Liver (tissue), 9 donors: Measurements from ENCODE around the gene NDST1. TPM values are rescaled to one million over a fixed set of nuclear protein-coding genes. Genes with fewer than 3 reads are reported as not detected.

Experiments
- DNase-seq: peaks from one replicate; pipeline ENCODE4 v3.0.0-alpha.2; 2017; ENCODE audit warnings: low spot score
- H3K27ac ChIP-seq, 2 donors: one replicate each; pipeline ENCODE4 v1.7.0; 2013; ENCODE audit warnings: inconsistent platforms in 2 of 2, low read length in 2 of 2, control low read depth in 1 of 2, low read depth in 1 of 2, mild to moderate bottlenecking in 1 of 2
- H3K27me3 ChIP-seq, 4 donors: one replicate each; pipeline versions ENCODE4 v1.6.1 to v1.7.0; 2013; ENCODE audit warnings: low read length in 3 of 4, inconsistent platforms in 1 of 4, mild to moderate bottlenecking in 1 of 4, moderate library complexity in 1 of 4; ENCODE audit not compliant: control insufficient read depth in 4 of 4, insufficient read depth in 4 of 4
- H3K36me3 ChIP-seq, 4 donors: one replicate each; pipeline versions ENCODE4 v1.6.1 to v1.7.0; 2013; ENCODE audit warnings: low read length in 3 of 4, mild to moderate bottlenecking in 3 of 4, low read depth in 1 of 4, moderate library complexity in 1 of 4; ENCODE audit not compliant: control insufficient read depth in 4 of 4, insufficient read depth in 3 of 4
- H3K4me1 ChIP-seq, 4 donors: one replicate each; pipeline versions ENCODE4 v1.6.1 to v1.7.0; 2013; ENCODE audit warnings: low read length in 3 of 4, mild to moderate bottlenecking in 3 of 4, moderate library complexity in 1 of 4; ENCODE audit not compliant: control insufficient read depth in 4 of 4, insufficient read depth in 4 of 4
- H3K4me3 ChIP-seq, 3 donors: one replicate each; pipeline versions ENCODE4 v1.6.1 to v1.7.0; 2013; ENCODE audit warnings: low read length in 3 of 3, control low read depth in 1 of 3, low read depth in 1 of 3, mild to moderate bottlenecking in 1 of 3
- H3K9ac ChIP-seq, 2 donors: one replicate each; pipeline ENCODE4 v1.7.0; 2013; ENCODE audit warnings: low read length in 2 of 2, mild to moderate bottlenecking in 2 of 2, moderate library complexity in 2 of 2, control low read depth in 1 of 2, low read depth in 1 of 2
- H3K9me3 ChIP-seq, 4 donors: one replicate each; pipeline versions ENCODE4 v1.6.1 to v1.7.0; 2013; ENCODE audit warnings: low read length in 3 of 4; ENCODE audit not compliant: control insufficient read depth in 4 of 4
- CTCF ChIP-seq: fragments of 150-350 bp; IDR thresholded peaks from 2 replicates; pipeline ENCODE4 v1.5.1; 2017; ENCODE audit warnings: improper control_type of control experiment, low read depth, low read length; ENCODE audit not compliant: missing input control
- EGR1 ChIP-seq, 2 donors: IDR thresholded peaks; 2 replicates each; pipeline ENCODE4 v1.6.1; 2016 to 2018; ENCODE audit warnings: antibody characterized with exemption in 2 of 2, low read depth in 2 of 2
- FOXA1 ChIP-seq: IDR thresholded peaks from 2 replicates; pipeline ENCODE4 v1.6.1; 2016; ENCODE audit warnings: antibody characterized with exemption
- FOXA2 ChIP-seq: IDR thresholded peaks from 2 replicates; pipeline ENCODE4 v1.6.1; 2016; ENCODE audit warnings: antibody characterized with exemption
- GABPA ChIP-seq, 2 donors: IDR thresholded peaks in 1 of 2; conservative IDR thresholded peaks in 1 of 2; 2 replicates each; pipeline ENCODE4 v1.6.1; 2016; ENCODE audit warnings: antibody characterized with exemption in 2 of 2, mild to moderate bottlenecking in 1 of 2, moderate library complexity in 1 of 2
- HNF4A ChIP-seq, 2 donors: conservative IDR thresholded peaks; 2 replicates each; pipeline ENCODE4 v1.6.1; 2016; ENCODE audit warnings: antibody characterized with exemption in 2 of 2, mild to moderate bottlenecking in 2 of 2
- HNF4G ChIP-seq: IDR thresholded peaks from 2 replicates; pipeline ENCODE4 v1.6.1; 2016; ENCODE audit warnings: antibody characterized with exemption
- MAX ChIP-seq: IDR thresholded peaks from 2 replicates; pipeline ENCODE4 v1.6.1; 2016; ENCODE audit warnings: antibody characterized with exemption
- NR2F2 ChIP-seq: IDR thresholded peaks from 2 replicates; pipeline ENCODE4 v1.6.1; 2016; ENCODE audit warnings: antibody characterized with exemption
- RAD21 ChIP-seq, 2 donors: IDR thresholded peaks; 2 replicates each; pipeline ENCODE4 v1.6.1; 2016; ENCODE audit warnings: antibody characterized with exemption in 2 of 2, mild to moderate bottlenecking in 2 of 2
- REST ChIP-seq: IDR thresholded peaks from 2 replicates; pipeline ENCODE4 v1.6.1; 2016; ENCODE audit warnings: antibody characterized with exemption, mild to moderate bottlenecking
- RXRA ChIP-seq, 2 donors: IDR thresholded peaks; 2 replicates each; pipeline ENCODE4 v1.6.1; 2017 to 2018; ENCODE audit warnings: antibody characterized with exemption in 2 of 2, mild to moderate bottlenecking in 1 of 2
- SP1 ChIP-seq: IDR thresholded peaks from 2 replicates; pipeline ENCODE4 v1.6.1; 2018; ENCODE audit warnings: antibody characterized with exemption, mild to moderate bottlenecking
- TAF1 ChIP-seq: conservative IDR thresholded peaks from 2 replicates; pipeline ENCODE4 v1.6.1; 2016; ENCODE audit warnings: antibody characterized with exemption, mild to moderate bottlenecking
- YY1 ChIP-seq: IDR thresholded peaks from 2 replicates; pipeline ENCODE4 v1.6.1; 2016; ENCODE audit warnings: antibody characterized with exemption, mild to moderate bottlenecking
- ZBTB33 ChIP-seq: IDR thresholded peaks from 2 replicates; pipeline ENCODE4 v1.6.1; 2016; ENCODE audit warnings: antibody characterized with exemption
- WGBS: extraction: QIAGEN DNeasy Blood & Tissue Kit; methylation state at CpG from one replicate; pipeline ENCODE4 v1.1.7; 2013; 5-methylcytosine and 5-hydroxymethylcytosine counted together
- polyA plus RNA-seq, 2 donors: library from polyadenylated mRNA; stranded (reverse) in 1 of 2; unstranded in 1 of 2; fragments of 200-250 nt in 1 of 2; fragments of >200 nt in 1 of 2; fragmentation: Nextera tagmentation in 1 of 2; extraction: Ambion mirVana in 1 of 2; gene quantifications; one replicate each; pipeline versions ENCODE4 v1.2.1 to v1.2.3, GENCODE V29; 2013 to 2015
- total RNA-seq, 2 donors: library from RNA; depleted of rRNA; stranded (reverse); fragments of >200 nt; gene quantifications; one replicate each; pipeline ENCODE4 v1.2.3, GENCODE V29; 2014
- donor health status: healthy.
- donor health status: healthy.
- donor health status: healthy.
- donor health status: healthy.
- donor health status: healthy.

NDST1 gene
- total and polyA plus RNA-seq, 4 donors, result 10.3 to 103 (median 39.0) TPM

- H3K9me3 ChIP-seq, result no peaks in the 10 kb centered on the region
- H3K4me1 ChIP-seq, result peaks cover 1 to 20% (median 10%) of the 10 kb centered on the region in 4 donors
- no peak overlapping the region for H3K4me3 ChIP-seq
- 61% methylated on average over 2 of the region's 2 CpGs for WGBS
- no peak overlapping the region for H3K27ac ChIP-seq
- no peak overlapping the region for H3K9ac ChIP-seq
- TF ChIP-seq NR2F2 (no peak), RXRA (IDR thresholded peaks at IDR 0.05) (no peak), MAX (no peak), HNF4G (no peak), TAF1 (no peak), SP1 (no peak), CTCF (no peak), ZBTB33 (no peak), YY1 (no peak), EGR1 (IDR thresholded peaks at IDR 0.05; ENCODE audit: low read depth in 2 of 2) (no peak), REST (no peak), RAD21 (IDR thresholded peaks at IDR 0.05) (no peak), GABPA (IDR thresholded peaks at IDR 0.05 in 1 of 2, conservative IDR thresholded peaks at IDR 0.05 in 1 of 2) (no peak), HNF4A (conservative IDR thresholded peaks at IDR 0.05) (no peak), FOXA1 (no peak)
- DNase-seq, result no peak
- H3K36me3 ChIP-seq, result peaks cover 1 to 6% (median 4%) of the 10 kb centered on the region in 4 donors
- H3K27me3 ChIP-seq, result no peaks in the 10 kb centered on the region
Measured at GRCh38 chr5:150561192-150561512, 53.2 kb downstream of the NDST1 start.

- H3K4me1 ChIP-seq, result peaks cover 1 to 20% (median 10%) of the 10 kb centered on the region in 4 donors
- H3K9me3 ChIP-seq, result no peaks in the 10 kb centered on the region
- H3K27ac ChIP-seq, result peak overlapping the region in 1 of 2 donors; percentile 7
- H3K4me3 ChIP-seq, result no peak overlapping the region
- DNase-seq, result no peak
- H3K9ac ChIP-seq, result no peak overlapping the region
- no peaks in the 10 kb centered on the region for H3K27me3 ChIP-seq
- WGBS, result 79% methylated on average over 4 of the region's 4 CpGs
- H3K36me3 ChIP-seq, result peaks cover 0 to 3% (median under 1%) of the 10 kb centered on the region in 4 donors
- TF ChIP-seq NR2F2, result no peak
- no peak for TF ChIP-seq HNF4G
- no peak for TF ChIP-seq RAD21 (IDR thresholded peaks at IDR 0.05)
- TF ChIP-seq MAX, result no peak
- TF ChIP-seq ZBTB33, result no peak
- TF ChIP-seq HNF4A (conservative IDR thresholded peaks at IDR 0.05), result no peak
- no peak for TF ChIP-seq REST
- no peak for TF ChIP-seq GABPA (IDR thresholded peaks at IDR 0.05 in 1 of 2, conservative IDR thresholded peaks at IDR 0.05 in 1 of 2)
- TF ChIP-seq FOXA2, result no peak
- no peak for TF ChIP-seq TAF1
- TF ChIP-seq EGR1 (IDR thresholded peaks at IDR 0.05; ENCODE audit: low read depth in 2 of 2), result no peak
Measured at GRCh38 chr5:150561571-150562275, 53.8 kb downstream of the NDST1 start.
